ENCODE data around the gene RRAS2.

The RRAS2 gene

DNA sequence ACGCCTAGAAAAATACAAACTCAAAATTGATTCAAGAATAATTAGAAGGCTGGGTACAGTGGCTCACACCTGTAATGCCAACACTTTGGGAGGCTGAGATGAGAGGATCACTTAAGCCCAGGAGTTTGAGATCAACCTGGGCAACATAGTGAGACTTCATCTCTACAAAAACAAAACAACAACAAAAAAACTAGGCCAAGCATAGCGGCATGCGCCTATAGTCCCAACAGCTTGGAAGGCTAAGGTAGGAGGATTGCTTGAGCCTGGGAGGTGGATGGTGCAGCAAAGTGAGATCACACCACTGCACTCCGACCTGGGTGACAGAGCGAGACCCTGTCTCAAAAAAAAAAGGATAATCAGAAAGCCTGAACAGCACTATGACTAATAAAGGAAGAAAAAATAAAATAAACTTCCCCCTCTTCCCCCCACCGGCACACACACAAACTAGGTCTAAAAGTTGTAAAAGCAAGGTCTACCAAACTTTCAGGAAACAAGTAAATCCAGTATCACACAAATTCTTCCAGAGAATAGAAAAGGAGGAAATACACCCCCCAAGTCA is 35.8 kb downstream of the RRAS2 start:
- Histone ChIP-seq H3K4me3 (no peak overlapping the region), H3K4me1 (peaks cover 34 to 58% (median 46%) of the 10 kb centered on the region in 10 experiments), H3K27me3 (no peaks in the 10 kb centered on the region), H3K9me3 (replicated peaks in 1 of 11) (peaks cover 0 to 4% (median 0%) of the 10 kb centered on the region in 11 experiments; a peak in 1 of 22 replicates), H3K4me2 (no peak overlapping the region), H3K36me3 (no peaks in the 10 kb centered on the region), H4K20me1 (peaks cover 0 to 39% (median 0%) of the 10 kb centered on the region in 11 experiments; a peak in 5 of 22 replicates), H3K9ac (no peak overlapping the region), H3K27ac (no peak overlapping the region)
- TF ChIP-seq Cebpa-rat (IDR thresholded peaks at IDR 0.05) = no peak

DNA sequence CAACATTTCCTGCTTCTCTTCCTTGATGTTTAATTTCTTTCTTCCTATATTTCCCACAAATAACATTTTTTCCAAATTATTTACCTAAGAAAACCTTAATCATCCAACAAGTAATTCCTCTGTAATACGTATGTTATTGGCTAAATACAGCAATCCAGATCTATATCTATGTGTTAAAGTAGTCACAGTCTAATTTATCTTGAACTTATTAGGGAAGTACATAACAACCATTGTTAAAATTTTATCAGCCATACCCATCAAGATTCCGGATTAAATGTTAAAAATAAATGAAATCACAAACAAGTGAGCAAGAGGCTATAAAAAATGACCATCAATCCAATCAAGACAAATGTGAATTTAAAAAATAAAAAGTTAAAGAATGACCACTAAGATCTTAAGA is 36.5 kb downstream of the RRAS2 start:
- H3K4me1 ChIP-seq = peaks cover 30 to 52% (median 40%) of the 10 kb centered on the region in 10 experiments
- H3K36me3 ChIP-seq = no peaks in the 10 kb centered on the region
- H4K20me1 ChIP-seq = peaks cover 0 to 44% (median 0%) of the 10 kb centered on the region in 11 experiments; a peak in 5 of 22 replicates
- TF ChIP-seq Cebpa-rat (IDR thresholded peaks at IDR 0.05) = no peak
- H3K9ac ChIP-seq = no peak overlapping the region
- peaks cover 0 to 4% (median 0%) of the 10 kb centered on the region in 11 experiments; a peak in 1 of 22 replicates for H3K9me3 ChIP-seq (replicated peaks in 1 of 11)
- no peak overlapping the region for H3K4me2 ChIP-seq
- H3K27ac ChIP-seq = no peak overlapping the region
- no peaks in the 10 kb centered on the region for H3K27me3 ChIP-seq
- no peak overlapping the region for H3K4me3 ChIP-seq

DNA sequence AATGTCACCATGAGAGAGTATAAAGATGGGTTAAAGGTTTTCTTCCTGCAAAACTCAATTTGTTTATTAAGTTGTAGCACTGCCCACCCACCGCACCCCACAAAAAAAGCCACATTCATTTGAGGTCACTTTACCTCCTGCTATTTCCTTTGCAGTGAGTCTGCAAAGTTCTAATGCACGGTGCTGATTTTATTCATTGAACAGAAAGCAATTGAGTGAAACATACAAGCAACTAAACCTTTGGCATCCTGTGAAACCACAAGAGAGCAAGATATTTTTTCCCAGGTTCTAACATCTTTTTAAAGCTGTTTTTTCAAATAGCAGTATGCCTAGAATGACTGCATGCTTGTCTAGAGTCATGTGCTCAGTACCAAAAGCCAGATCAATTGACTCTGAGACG is 39.0 kb downstream of the RRAS2 start:
- H3K9ac ChIP-seq = no peak overlapping the region
- peaks cover 9 to 27% (median 17%) of the 10 kb centered on the region in 10 experiments for H3K4me1 ChIP-seq
- H3K4me2 ChIP-seq = peak overlapping the region in 9 of 11 experiments; percentile 20 to 53 (median 36); a peak in 16 of 22 replicates
- H3K27me3 ChIP-seq = no peaks in the 10 kb centered on the region
- no peak overlapping the region for H3K4me3 ChIP-seq
- H4K20me1 ChIP-seq = peaks cover 0 to 47% (median 0%) of the 10 kb centered on the region in 11 experiments; a peak in 5 of 22 replicates
- H3K9me3 ChIP-seq (replicated peaks in 1 of 11) = peaks cover 0 to 4% (median 0%) of the 10 kb centered on the region in 11 experiments; a peak in 1 of 22 replicates
- H3K27ac ChIP-seq = no peak overlapping the region
- no peak for TF ChIP-seq Cebpa-rat (IDR thresholded peaks at IDR 0.05)
- H3K36me3 ChIP-seq = no peaks in the 10 kb centered on the region

DNA sequence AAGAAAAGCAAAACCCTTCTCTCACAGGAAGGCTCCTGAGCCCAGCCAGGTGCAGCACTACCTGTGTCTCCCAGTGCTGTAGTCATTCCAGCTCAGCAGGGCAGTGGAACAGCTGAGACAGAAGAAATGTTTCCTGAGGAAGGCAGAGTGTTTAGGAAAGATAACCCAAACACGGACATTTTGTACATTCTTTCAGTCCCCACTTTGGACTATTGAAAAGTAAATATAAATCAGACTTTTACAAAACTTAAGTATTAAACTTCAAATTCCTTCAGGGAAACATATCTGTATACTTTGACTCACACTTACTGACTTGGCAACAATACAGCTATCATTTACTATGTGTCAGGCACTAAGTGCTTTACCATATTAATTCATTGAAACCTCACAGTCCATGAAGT is 40.4 kb downstream of the RRAS2 start:
- no peaks in the 10 kb centered on the region for H3K27me3 ChIP-seq
- H3K27ac ChIP-seq = no peak overlapping the region
- H3K4me3 ChIP-seq = no peak overlapping the region
- H3K4me1 ChIP-seq = peaks cover 6 to 20% (median 14%) of the 10 kb centered on the region in 10 experiments; a peak in 19 of 20 replicates
- no peak for TF ChIP-seq Cebpa-rat (IDR thresholded peaks at IDR 0.05)
- H4K20me1 ChIP-seq = peaks cover 0 to 50% (median 0%) of the 10 kb centered on the region in 11 experiments; a peak in 6 of 22 replicates
- H3K36me3 ChIP-seq = no peaks in the 10 kb centered on the region
- peaks cover 0 to 4% (median 0%) of the 10 kb centered on the region in 11 experiments; a peak in 1 of 22 replicates for H3K9me3 ChIP-seq (replicated peaks in 1 of 11)
- H3K9ac ChIP-seq = no peak overlapping the region
- no peak overlapping the region for H3K4me2 ChIP-seq

DNA sequence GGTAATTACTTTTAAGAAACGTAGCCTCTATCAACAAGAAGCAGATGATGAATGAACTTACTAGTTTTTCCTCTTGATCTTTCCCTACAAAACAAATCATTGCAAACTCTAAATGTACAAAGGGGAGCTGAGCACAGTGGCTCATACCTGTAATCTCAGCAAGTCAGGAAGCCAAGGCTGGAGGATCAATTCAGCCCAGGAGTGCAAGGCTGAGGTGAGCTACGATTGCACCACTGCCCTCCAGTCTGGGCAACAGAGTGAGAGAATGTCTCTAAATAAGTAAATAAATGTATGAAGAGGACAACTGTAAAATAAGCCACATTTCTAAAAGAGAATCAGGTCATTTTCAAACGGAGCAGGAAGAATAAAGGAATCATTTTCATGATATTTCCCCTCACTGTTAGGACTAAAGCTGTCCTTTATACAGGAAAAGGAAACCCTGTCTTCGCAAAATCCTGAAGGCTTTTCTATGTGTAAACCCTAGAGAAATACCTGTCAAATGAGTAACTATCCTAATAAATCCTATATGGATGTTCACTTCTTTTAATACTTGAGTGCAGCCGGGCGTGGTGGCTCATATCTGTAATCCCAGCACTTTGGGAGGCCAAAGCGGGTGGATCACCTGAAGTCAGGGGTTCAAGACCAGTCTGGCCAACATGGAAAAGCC is 41.2 kb downstream of the RRAS2 start:
- Histone ChIP-seq H4K20me1 (peaks cover 0 to 57% (median 0%) of the 10 kb centered on the region in 11 experiments; a peak in 7 of 22 replicates), H3K4me3 (no peak overlapping the region), H3K4me1 (peaks cover 6 to 23% (median 12%) of the 10 kb centered on the region in 10 experiments; a peak in 19 of 20 replicates), H3K27me3 (no peaks in the 10 kb centered on the region), H3K36me3 (no peaks in the 10 kb centered on the region), H3K9me3 (replicated peaks in 1 of 11) (peaks cover 0 to 4% (median 0%) of the 10 kb centered on the region in 11 experiments; a peak in 1 of 22 replicates), H3K27ac (no peak overlapping the region), H3K4me2 (no peak overlapping the region), H3K9ac (no peak overlapping the region)
- no peak for TF ChIP-seq Cebpa-rat (IDR thresholded peaks at IDR 0.05)

- no peak overlapping the region for H3K27ac ChIP-seq
- no peaks in the 10 kb centered on the region for H3K27me3 ChIP-seq
- no peak overlapping the region for H3K4me3 ChIP-seq
- H4K20me1 ChIP-seq = peaks cover 0 to 76% (median 0%) of the 10 kb centered on the region in 11 experiments; a peak in 8 of 22 replicates
- no peaks in the 10 kb centered on the region for H3K9me3 ChIP-seq (replicated peaks in 1 of 11)
- H3K4me2 ChIP-seq = peak overlapping the region in 1 of 11 experiments; percentile 39; a peak in 1 of 22 replicates
- TF ChIP-seq Cebpa-rat (IDR thresholded peaks at IDR 0.05) = no peak
- no peaks in the 10 kb centered on the region for H3K36me3 ChIP-seq
- H3K4me1 ChIP-seq = peaks cover 3 to 16% (median 6%) of the 10 kb centered on the region in 10 experiments; a peak in 19 of 20 replicates
- H3K9ac ChIP-seq = no peak overlapping the region
These were observed 43.9 kb downstream of the RRAS2 start for GRCh38 chr11:14315130-14315529.

DNA sequence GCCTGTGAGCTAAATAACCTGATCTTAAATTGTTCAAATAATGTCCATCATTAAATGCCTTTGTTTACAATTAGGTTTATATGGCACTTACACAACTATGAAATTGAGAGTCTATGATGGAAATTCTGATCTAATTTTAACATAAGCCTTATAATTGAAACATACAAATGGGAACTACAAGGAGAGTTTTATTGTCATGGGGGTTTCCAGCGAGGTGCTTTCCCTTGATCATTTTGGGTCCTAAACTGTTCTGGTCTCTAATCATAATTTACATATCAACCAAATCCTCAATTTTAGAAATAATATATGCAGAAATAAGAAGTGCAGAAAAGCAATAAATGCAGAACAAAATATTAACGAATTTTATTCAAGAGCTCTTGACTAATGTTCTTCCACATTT is 44.9 kb downstream of the RRAS2 start:
- TF ChIP-seq Cebpa-rat (IDR thresholded peaks at IDR 0.05) = no peak
- Histone ChIP-seq H3K4me1 (peaks cover 0 to 18% (median 0%) of the 10 kb centered on the region in 10 experiments; a peak in 6 of 20 replicates), H4K20me1 (peaks cover 0 to 77% (median 0%) of the 10 kb centered on the region in 11 experiments; a peak in 8 of 22 replicates), H3K27me3 (no peaks in the 10 kb centered on the region), H3K4me3 (no peak overlapping the region), H3K4me2 (peak overlapping the region in 1 of 11 experiments; percentile 39; a peak in 1 of 22 replicates), H3K36me3 (no peaks in the 10 kb centered on the region), H3K9ac (no peak overlapping the region), H3K9me3 (replicated peaks in 1 of 11) (no peaks in the 10 kb centered on the region), H3K27ac (no peak overlapping the region)

DNA sequence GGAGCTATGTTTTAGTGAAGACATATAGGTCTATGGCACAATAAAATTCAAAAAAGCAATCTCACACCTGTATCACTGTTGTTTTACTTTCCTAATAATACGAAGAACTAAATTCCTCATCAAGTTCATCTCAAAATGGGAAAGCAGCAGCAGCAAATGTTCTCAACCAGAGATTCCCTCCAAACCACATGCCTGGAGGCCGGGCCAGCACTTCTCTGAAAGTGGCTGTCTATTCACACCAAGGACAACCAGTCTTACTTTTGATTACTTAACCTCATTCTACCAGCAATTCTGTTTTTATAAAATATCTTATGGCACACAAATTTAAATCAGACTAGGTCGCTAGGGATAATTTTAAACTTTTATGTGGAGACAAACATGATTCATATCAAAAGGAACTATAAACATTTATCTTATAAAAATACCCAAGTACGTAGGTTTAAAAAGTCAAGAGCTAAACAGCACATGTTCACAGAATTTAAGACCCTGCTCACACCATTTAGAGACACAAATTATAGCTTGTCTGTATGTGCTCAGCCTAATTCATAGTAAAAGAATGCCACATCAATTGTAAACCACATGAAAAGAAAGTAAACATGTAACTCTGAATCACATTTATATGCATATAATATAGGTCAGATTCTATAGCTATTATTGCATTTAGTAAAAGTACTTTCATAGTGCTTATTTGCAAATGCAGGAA is 46.1 kb downstream of the RRAS2 start:
- Histone ChIP-seq H3K27ac (no peak overlapping the region), H3K9ac (no peak overlapping the region), H4K20me1 (peaks cover 0 to 66% (median 0%) of the 10 kb centered on the region in 11 experiments; a peak in 8 of 22 replicates), H3K27me3 (no peaks in the 10 kb centered on the region), H3K4me3 (no peak overlapping the region), H3K4me2 (no peak overlapping the region), H3K4me1 (peaks cover 0 to 30% (median 4%) of the 10 kb centered on the region in 10 experiments; a peak in 7 of 20 replicates), H3K36me3 (no peaks in the 10 kb centered on the region), H3K9me3 (replicated peaks in 1 of 11) (no peaks in the 10 kb centered on the region)
- no peak for TF ChIP-seq Cebpa-rat (IDR thresholded peaks at IDR 0.05)

- Histone ChIP-seq H3K4me2 (no peak overlapping the region), H3K36me3 (no peaks in the 10 kb centered on the region), H3K9me3 (replicated peaks in 1 of 11) (no peaks in the 10 kb centered on the region), H3K4me1 (peaks cover 0 to 30% (median 4%) of the 10 kb centered on the region in 10 experiments; a peak in 7 of 20 replicates), H3K27me3 (no peaks in the 10 kb centered on the region), H3K27ac (no peak overlapping the region), H4K20me1 (peaks cover 0 to 63% (median 0%) of the 10 kb centered on the region in 11 experiments; a peak in 7 of 22 replicates), H3K9ac (no peak overlapping the region), H3K4me3 (no peak overlapping the region)
- no peak for TF ChIP-seq Cebpa-rat (IDR thresholded peaks at IDR 0.05)
These were observed 48.3 kb downstream of the RRAS2 start for GRCh38 chr11:14310679-14311078.
